Measurements from ENCODE around the gene AVPI1.

DNA sequence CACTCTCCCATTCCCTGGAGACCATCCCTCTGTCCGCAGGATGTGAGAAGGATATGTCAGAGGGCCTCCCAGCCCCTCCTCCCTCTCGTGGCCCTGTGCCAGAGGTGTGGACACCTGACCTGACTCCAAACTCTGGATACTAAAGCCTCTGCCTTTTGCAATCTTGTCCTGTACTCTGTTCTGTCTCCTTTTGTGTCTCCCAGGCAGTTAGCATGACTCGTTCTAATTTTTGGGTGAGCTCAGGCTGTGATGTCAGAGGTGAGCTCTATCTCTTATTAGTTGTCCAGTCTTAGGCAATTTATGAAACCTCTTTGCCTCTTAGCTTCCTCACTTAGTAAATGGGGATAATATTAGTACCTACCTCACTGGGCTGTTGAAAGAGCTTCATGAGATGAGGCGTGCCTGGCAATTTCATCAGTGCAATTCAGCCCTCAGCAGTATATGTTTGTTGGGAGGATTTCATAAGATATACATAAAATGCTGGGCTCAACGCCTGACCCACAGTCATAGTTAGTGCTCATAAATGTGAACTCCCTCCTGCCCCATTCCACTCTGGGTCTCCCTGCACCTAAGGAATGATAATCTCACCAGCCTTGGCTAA lies 37.4 kb upstream of the AVPI1 start:
- TF ChIP-seq, protein P1, sequence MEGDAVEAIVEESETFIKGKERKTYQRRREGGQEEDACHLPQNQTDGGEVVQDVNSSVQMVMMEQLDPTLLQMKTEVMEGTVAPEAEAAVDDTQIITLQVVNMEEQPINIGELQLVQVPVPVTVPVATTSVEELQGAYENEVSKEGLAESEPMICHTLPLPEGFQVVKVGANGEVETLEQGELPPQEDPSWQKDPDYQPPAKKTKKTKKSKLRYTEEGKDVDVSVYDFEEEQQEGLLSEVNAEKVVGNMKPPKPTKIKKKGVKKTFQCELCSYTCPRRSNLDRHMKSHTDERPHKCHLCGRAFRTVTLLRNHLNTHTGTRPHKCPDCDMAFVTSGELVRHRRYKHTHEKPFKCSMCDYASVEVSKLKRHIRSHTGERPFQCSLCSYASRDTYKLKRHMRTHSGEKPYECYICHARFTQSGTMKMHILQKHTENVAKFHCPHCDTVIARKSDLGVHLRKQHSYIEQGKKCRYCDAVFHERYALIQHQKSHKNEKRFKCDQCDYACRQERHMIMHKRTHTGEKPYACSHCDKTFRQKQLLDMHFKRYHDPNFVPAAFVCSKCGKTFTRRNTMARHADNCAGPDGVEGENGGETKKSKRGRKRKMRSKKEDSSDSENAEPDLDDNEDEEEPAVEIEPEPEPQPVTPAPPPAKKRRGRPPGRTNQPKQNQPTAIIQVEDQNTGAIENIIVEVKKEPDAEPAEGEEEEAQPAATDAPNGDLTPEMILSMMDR (conservative IDR thresholded peaks at IDR 0.05; ENCODE audit: low read depth in 2 of 2), result no peak
- TF ChIP-seq ZNF331 (CRISPR knock-in tag; IDR thresholded peaks at IDR 0.05; ENCODE audit: low read depth) (no peak), EZH2 (IDR thresholded peaks at IDR 0.05; ENCODE audit: low read depth, unreplicated experiment) (no peak), POLR2AphosphoS5 (IDR thresholded peaks at IDR 0.05; ENCODE audit: low read depth) (no peak), REST (IDR thresholded peaks at IDR 0.05; ENCODE audit: unreplicated experiment) (no peak), CREB1 (CRISPR knock-in tag; IDR thresholded peaks at IDR 0.05; ENCODE audit: low read depth) (no peak), EZH2phosphoT487 (IDR thresholded peaks at IDR 0.05; ENCODE audit: unreplicated experiment) (no peak)

Data from GM23338 (cell line).